Ammon's horn (tissue), 1 donor: ENCODE measurements around the gene UPK3A.

Experiments
- DNase-seq: peaks from one replicate; pipeline ENCODE4 v3.0.0-alpha.2; 2016; ENCODE audit warnings: low spot score

UPK3A gene

GRCh38 chr22:45284705-45285262, at the start of gene UPK3A:
Gene UPK3A (plus strand): TSS chr22:45284949. CDS start chr22:45285014, 65 bp downstream.
- DNase-seq = no peak

GRCh38 chr22:45235101-45235777, 49.5 kb upstream of the UPK3A start:
- DNase-seq = no peak

GRCh38 chr22:45235851-45236342, 48.9 kb upstream of the UPK3A start:
- DNase-seq = no peak

GRCh38 chr22:45237065-45237990, 47.4 kb upstream of the UPK3A start:
- DNase-seq = no peak

- no peak for DNase-seq
Observed at GRCh38 chr22:45238076-45238956, 46.4 kb upstream of the UPK3A start.

GRCh38 chr22:45238957-45239680, 45.6 kb upstream of the UPK3A start:
- no peak for DNase-seq

- no peak for DNase-seq
Observed at GRCh38 chr22:45239681-45240051, 45.1 kb upstream of the UPK3A start.

- DNase-seq = no peak
Observed at GRCh38 chr22:45240104-45240809, 44.5 kb upstream of the UPK3A start.

- peak; percentile 80 for DNase-seq
Observed at GRCh38 chr22:45240810-45241631, 43.7 kb upstream of the UPK3A start, which contains the start of gene KIAA0930. Gene KIAA0930 (minus strand): TSS chr22:45240894. CDS start chr22:45240703, 191 bp downstream.

GRCh38 chr22:45242778-45243191, 42.0 kb upstream of the UPK3A start:
- peak; percentile 83 for DNase-seq

GRCh38 chr22:45244916-45245315, 39.8 kb upstream of the UPK3A start:
- no peak for DNase-seq

GRCh38 chr22:45246060-45246985, 38.4 kb upstream of the UPK3A start:
- no peak for DNase-seq

- DNase-seq = no peak
Observed at GRCh38 chr22:45248832-45249561, 35.8 kb upstream of the UPK3A start.

GRCh38 chr22:45251825-45252224, 32.9 kb upstream of the UPK3A start:
- no peak for DNase-seq

- DNase-seq = no peak
Observed at GRCh38 chr22:45253039-45253641, 31.6 kb upstream of the UPK3A start.

GRCh38 chr22:45254388-45254787, 30.4 kb upstream of the UPK3A start:
- DNase-seq = no peak

GRCh38 chr22:45254789-45255278, 29.9 kb upstream of the UPK3A start:
- no peak for DNase-seq
